Mucosa of descending colon (tissue), 3 donors: ENCODE data around the gene LACTB. TPM values are rescaled to one million over a fixed set of nuclear protein-coding genes. Genes with fewer than 3 reads are reported as not detected.

Experiments
- ATAC-seq: fragments of 200-7000 bp; cut with Tn5 transposase; one replicate; pipeline ENCODE4 v1.9.1; 2020; ENCODE audit warnings: mild to moderate bottlenecking, moderate library complexity
- DNase-seq, 3 donors: peaks; one replicate each; pipeline ENCODE4 v3.0.0-alpha.2; 2020
- H3K36me3 ChIP-seq: fragments of 200-600 bp; one replicate; pipeline ENCODE4 v1.8.0; 2021; ENCODE audit warnings: low read depth, mild to moderate bottlenecking
- H3K4me1 ChIP-seq: fragments of 200-600 bp; one replicate; pipeline ENCODE4 v1.8.0; 2021; ENCODE audit warnings: low read depth, mild to moderate bottlenecking
- H3K4me3 ChIP-seq: fragments of 200-600 bp; one replicate; pipeline ENCODE4 v1.8.0; 2021; ENCODE audit warnings: mild to moderate bottlenecking
- H3K9me3 ChIP-seq: fragments of 200-600 bp; one replicate; pipeline ENCODE4 v1.8.0; 2021; ENCODE audit warnings: mild to moderate bottlenecking
- intact Hi-C, 2 donors: fragments of 100-400 bp; cut with DNase I in 1 of 2; cut with micrococcal nuclease in 1 of 2; formaldehyde crosslinking; loops; one replicate each; pipeline versions ENCODE4 v1.11.0 to v1.11.1; 2022; cut with DNase I, micrococcal nuclease
- long read RNA-seq, 2 donors: library from polyadenylated mRNA; unstranded; transcript quantifications; one replicate each; pipeline ENCODE4 v2.0.0, GENCODE V29; 2019 to 2021
- total RNA-seq, 3 donors: library from RNA; stranded (reverse); fragmentation: NEBNext Ultra II Directional in 2 of 3; extraction: Animal tissue kit (Norgen Biotek cat#: 25700) in 2 of 3; gene quantifications; one replicate each; pipeline versions ENCODE4 v1.2.1 to v1.2.4, GENCODE V29; 2021 to 2023
- TF ChIP-seq, protein P1 (sequence below): fragments of 200-600 bp; IDR thresholded peaks from one replicate; pipeline ENCODE4 v1.8.0; 2022; ENCODE audit warnings: antibody characterized with exemption, mild to moderate bottlenecking
- donor health status: DM: no; HTN: no; CAD: no; lungs with moderate emphysema.
- donor health status: DM: no; HTN: no; CAD: no.
- donor health status: DM: no; HTN: yes; CAD: no.

The LACTB gene
- 10 to 100 TPM; 19.8 to 24.0 (median 21.1) TPM for total RNA-seq
- long read RNA-seq, donor 1, transcript LACTB-201 (6 exons, 1,972 nt) = major isoform, 28 of 37 reads
- long read RNA-seq, donor 1, partial matches to known transcripts = 3 of 37 reads
- long read RNA-seq, donor 1, other reads (novel, unspliced or antisense) = 5 of 37 reads
- long read RNA-seq, donor 2, partial matches to known transcripts = 0 of 1 reads
- long read RNA-seq, donor 2, other reads (novel, unspliced or antisense) = 1 of 1 reads

DNA sequence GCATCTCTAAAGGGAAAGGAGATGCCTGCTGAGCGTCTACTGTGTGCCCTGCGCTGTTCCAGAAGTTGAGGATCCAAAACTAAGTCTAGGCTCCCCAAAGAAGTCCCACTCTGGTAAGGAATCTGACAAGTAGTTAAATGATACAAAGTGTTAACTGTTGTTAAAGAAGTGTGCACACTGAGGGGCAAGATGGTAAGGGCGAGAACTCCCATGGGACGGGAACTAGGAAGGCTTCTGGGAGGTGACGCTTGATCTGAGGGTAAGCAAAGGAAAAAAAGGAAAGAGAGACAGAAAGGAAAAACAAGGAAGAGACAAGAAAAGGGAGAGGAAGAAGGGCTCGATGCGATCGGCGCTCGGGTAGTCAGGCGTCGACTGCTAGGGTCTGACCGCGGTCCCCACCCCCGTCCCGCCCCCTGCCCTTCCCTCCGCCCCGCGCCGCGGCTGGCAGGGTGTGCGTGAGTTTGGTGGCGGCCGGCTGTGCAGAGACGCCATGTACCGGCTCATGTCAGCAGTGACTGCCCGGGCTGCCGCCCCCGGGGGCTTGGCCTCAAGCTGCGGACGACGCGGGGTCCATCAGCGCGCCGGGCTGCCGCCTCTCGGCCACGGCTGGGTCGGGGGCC lies at the start of gene LACTB:
Gene LACTB, plus strand, starts transcription at position 480 of the 620 bp plus-strand sequence. Its CDS starts 11 bp downstream, at position 491.
- no peaks in the 10 kb centered on the region for H3K36me3 ChIP-seq
- peaks cover 10% of the 10 kb centered on the region for H3K9me3 ChIP-seq
- intact Hi-C loops = no loop called here
- peak within 1 kb of the TSS; percentile 98 for H3K4me3 ChIP-seq
- TF ChIP-seq, protein P1, sequence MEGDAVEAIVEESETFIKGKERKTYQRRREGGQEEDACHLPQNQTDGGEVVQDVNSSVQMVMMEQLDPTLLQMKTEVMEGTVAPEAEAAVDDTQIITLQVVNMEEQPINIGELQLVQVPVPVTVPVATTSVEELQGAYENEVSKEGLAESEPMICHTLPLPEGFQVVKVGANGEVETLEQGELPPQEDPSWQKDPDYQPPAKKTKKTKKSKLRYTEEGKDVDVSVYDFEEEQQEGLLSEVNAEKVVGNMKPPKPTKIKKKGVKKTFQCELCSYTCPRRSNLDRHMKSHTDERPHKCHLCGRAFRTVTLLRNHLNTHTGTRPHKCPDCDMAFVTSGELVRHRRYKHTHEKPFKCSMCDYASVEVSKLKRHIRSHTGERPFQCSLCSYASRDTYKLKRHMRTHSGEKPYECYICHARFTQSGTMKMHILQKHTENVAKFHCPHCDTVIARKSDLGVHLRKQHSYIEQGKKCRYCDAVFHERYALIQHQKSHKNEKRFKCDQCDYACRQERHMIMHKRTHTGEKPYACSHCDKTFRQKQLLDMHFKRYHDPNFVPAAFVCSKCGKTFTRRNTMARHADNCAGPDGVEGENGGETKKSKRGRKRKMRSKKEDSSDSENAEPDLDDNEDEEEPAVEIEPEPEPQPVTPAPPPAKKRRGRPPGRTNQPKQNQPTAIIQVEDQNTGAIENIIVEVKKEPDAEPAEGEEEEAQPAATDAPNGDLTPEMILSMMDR = no peak
- DNase-seq (peak; percentile 90 to 92 (median 92)), ATAC-seq (peak; percentile 97)
- peaks cover 2% of the 10 kb centered on the region for H3K4me1 ChIP-seq

DNA sequence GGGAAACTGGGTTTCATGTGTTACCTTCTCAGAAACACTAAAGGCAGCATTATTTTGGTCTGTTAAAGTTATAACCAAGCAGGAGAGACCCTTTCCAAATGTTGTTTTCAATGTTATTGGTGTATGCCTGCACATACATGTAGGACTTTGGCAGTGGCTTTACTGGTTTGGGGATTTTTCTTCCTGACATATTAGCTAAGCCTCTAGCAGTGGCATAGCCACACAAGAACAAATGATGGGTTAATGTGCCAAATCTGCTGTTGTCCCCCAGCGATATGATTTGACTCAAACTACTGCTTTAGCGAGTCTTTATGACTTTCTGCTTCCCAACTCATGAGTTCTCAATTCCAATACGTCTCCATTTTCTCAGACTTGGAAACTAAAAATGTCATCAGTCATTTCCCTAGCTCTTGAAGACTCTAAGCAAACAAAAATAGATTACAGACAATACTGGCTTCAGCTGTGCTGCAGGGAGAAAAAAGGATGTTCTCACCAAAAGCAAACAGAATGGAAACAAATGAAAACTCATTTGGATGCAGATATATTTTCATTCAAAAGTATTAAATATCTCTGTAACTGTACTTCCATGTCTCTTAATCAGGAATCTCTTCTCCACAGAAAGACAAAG lies 49.5 kb upstream of the LACTB start:
- ATAC-seq (no peak), DNase-seq (no peak)
- intact Hi-C loops = no loop called here
- no peak overlapping the region for H3K4me3 ChIP-seq
- H3K36me3 ChIP-seq = no peaks in the 10 kb centered on the region
- H3K4me1 ChIP-seq = no peaks in the 10 kb centered on the region
- H3K9me3 ChIP-seq = no peaks in the 10 kb centered on the region
- TF ChIP-seq, protein P1 = no peak

GRCh38 chr15:63072809-63073277 lies 48.8 kb upstream of the LACTB start:
- TF ChIP-seq, protein P1 = no peak
- no peaks in the 10 kb centered on the region for H3K9me3 ChIP-seq
- ATAC-seq = peak; percentile 5
- H3K4me3 ChIP-seq = no peak overlapping the region
- no peaks in the 10 kb centered on the region for H3K36me3 ChIP-seq
- DNase-seq = no peak
- H3K4me1 ChIP-seq = no peaks in the 10 kb centered on the region
- intact Hi-C loops = no loop called here

DNA sequence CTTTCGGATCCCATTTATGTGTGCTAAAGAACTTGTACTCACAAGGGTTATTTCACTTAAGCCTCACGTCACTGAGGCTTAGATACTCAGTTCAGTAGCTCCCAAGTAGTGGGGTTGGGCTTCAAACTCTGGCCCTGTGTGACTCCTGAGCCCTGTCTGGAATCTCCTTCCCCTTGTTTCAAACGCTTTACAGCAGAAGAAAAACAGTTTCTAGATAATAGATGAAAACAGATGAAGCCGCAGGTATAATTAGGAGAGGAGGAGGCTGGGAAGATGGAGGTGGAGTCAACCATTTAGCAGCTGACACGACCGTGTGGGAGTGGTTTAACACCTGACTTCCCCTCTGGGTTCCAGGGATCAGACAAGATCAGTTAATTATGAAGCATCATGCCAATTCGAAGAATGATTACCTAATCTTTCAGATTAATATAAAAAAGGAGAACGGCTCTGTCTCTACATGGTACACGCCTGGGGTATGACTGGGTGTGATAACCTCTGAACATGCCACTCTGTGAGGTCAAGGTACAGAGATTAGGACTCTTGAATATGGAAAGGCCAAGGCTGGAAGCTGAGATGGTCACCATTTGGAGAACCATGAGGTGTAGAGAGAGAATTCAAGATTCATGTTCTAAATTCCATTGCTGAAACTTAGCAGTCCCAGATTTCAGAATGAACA lies 48.0 kb upstream of the LACTB start:
- peak; percentile 73 for ATAC-seq
- H3K9me3 ChIP-seq = no peaks in the 10 kb centered on the region
- H3K36me3 ChIP-seq = no peaks in the 10 kb centered on the region
- TF ChIP-seq, protein P1 = no peak
- DNase-seq = peak in 1 of 3 donors; percentile 39
- no peaks in the 10 kb centered on the region for H3K4me1 ChIP-seq
- intact Hi-C loops = no loop called here
- no peak overlapping the region for H3K4me3 ChIP-seq

GRCh38 chr15:63075015-63075983 lies 46.4 kb upstream of the LACTB start:
- Histone ChIP-seq H3K36me3 (no peaks in the 10 kb centered on the region), H3K4me3 (no peak overlapping the region), H3K4me1 (no peaks in the 10 kb centered on the region), H3K9me3 (no peaks in the 10 kb centered on the region)
- ATAC-seq = no peak
- intact Hi-C loops = no loop called here
- DNase-seq = no peak
- TF ChIP-seq, protein P1 = no peak
